PFSK-1 (cell line): ENCODE data around the gene TAF5L.
A peak's percentile ranks its signal among the peaks of the same experiment; 100 is the strongest.

Experiments
- FOXP2 ChIP-seq: optimal IDR thresholded peaks from 2 replicates; pipeline ENCODE3; 2011; ENCODE audit warnings: borderline replicate concordance, control low read depth, inconsistent platforms; ENCODE audit not compliant: insufficient read depth; ENCODE audit errors: extremely low read length, extremely low read depth
- POLR2AphosphoS5 ChIP-seq: IDR thresholded peaks from 2 replicates; pipeline ENCODE4 v1.6.1; 2012; ENCODE audit warnings: low read depth, mild to moderate bottlenecking, control low read depth, low read length, moderate library complexity
- SIN3A ChIP-seq: IDR thresholded peaks from 2 replicates; pipeline ENCODE4 v1.6.1; 2012; ENCODE audit warnings: mild to moderate bottlenecking, low read length, moderate library complexity, borderline replicate concordance; ENCODE audit not compliant: insufficient read depth
- TAF1 ChIP-seq: IDR thresholded peaks from 2 replicates; pipeline ENCODE4 v1.6.1; 2012; ENCODE audit warnings: low read length, control low read depth, borderline replicate concordance; ENCODE audit not compliant: insufficient read depth
- TF ChIP-seq, protein P1 (sequence below), 2 experiments: IDR thresholded peaks; 2 replicates each; pipeline versions ENCODE4 v1.6.1 to v1.8.0; 2011 to 2012; ENCODE audit warnings: low read depth in 2 of 2, low read length in 2 of 2, control low read depth in 1 of 2, inconsistent platforms in 1 of 2, mild to moderate bottlenecking in 1 of 2, moderate library complexity in 1 of 2; ENCODE audit not compliant: insufficient read depth in 1 of 2

DNA sequence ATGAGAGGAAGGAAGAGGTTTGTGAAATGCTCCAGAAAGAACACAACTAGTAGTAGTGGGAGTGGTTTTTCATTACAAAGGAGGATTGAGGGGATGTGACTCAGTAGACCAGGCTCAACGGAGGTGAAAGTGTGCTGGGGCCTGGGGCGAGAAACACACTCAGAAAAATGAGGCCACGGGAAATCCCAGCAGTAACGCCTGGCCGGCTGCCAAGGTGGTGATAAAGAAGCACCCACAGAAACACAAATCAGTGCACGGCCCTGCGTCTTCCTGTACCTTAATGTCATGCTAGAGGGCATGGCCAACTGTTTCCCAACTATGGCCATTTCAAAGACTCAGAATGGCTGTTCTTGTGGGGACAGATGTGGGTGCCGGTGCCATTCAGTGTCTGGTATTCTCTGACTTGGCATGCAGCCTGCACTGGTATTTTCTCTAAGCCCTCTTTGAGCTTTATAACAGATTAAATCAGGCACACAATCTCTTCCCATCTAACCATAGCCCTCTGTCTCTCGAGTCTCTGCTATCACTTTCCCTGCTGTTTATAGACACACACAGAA, 38.3 kb upstream of the TAF5L start:
- TF ChIP-seq TAF1, result no peak
- no peak for TF ChIP-seq POLR2AphosphoS5
- TF ChIP-seq, protein P1, sequence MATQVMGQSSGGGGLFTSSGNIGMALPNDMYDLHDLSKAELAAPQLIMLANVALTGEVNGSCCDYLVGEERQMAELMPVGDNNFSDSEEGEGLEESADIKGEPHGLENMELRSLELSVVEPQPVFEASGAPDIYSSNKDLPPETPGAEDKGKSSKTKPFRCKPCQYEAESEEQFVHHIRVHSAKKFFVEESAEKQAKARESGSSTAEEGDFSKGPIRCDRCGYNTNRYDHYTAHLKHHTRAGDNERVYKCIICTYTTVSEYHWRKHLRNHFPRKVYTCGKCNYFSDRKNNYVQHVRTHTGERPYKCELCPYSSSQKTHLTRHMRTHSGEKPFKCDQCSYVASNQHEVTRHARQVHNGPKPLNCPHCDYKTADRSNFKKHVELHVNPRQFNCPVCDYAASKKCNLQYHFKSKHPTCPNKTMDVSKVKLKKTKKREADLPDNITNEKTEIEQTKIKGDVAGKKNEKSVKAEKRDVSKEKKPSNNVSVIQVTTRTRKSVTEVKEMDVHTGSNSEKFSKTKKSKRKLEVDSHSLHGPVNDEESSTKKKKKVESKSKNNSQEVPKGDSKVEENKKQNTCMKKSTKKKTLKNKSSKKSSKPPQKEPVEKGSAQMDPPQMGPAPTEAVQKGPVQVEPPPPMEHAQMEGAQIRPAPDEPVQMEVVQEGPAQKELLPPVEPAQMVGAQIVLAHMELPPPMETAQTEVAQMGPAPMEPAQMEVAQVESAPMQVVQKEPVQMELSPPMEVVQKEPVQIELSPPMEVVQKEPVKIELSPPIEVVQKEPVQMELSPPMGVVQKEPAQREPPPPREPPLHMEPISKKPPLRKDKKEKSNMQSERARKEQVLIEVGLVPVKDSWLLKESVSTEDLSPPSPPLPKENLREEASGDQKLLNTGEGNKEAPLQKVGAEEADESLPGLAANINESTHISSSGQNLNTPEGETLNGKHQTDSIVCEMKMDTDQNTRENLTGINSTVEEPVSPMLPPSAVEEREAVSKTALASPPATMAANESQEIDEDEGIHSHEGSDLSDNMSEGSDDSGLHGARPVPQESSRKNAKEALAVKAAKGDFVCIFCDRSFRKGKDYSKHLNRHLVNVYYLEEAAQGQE (IDR thresholded peaks at IDR 0.05; ENCODE audit: insufficient read depth in 1 of 2, low read depth in 2 of 2, low read length in 2 of 2), result 0 out of 4 replicates have a peak, but pooled peaks of 1 of the 2 experiments have one; percentile 21
- TF ChIP-seq SIN3A, result no peak
- TF ChIP-seq FOXP2, result no peak
